ENCODE measurements around the gene KAZALD1. TPM values are rescaled to one million over a fixed set of nuclear protein-coding genes. Genes with fewer than 3 reads are reported as not detected.

Gene KAZALD1
- total RNA-seq, 1 experiment from 2014 or later = 16.0 TPM

- Histone ChIP-seq H3K9me2 (ENCODE audit: insufficient read depth) (no peaks in the 10 kb centered on the region), H3K27me3 (ENCODE audit: insufficient read depth, low read length) (no peaks in the 10 kb centered on the region), H3K4me2 (ENCODE audit: low read length) (no peak overlapping the region), H3K4me1 (ENCODE audit: control insufficient read depth in 1 of 2, insufficient read depth in 2 of 2, low read length in 2 of 2) (peaks cover 6 to 38% of the 10 kb centered on the region in 2 experiments; a peak in 3 of 4 replicates), H3K79me2 (ENCODE audit: insufficient read depth, low read length) (no peaks in the 10 kb centered on the region), H3K4me3 (replicated peaks in 1 of 2; ENCODE audit: low read depth in 1 of 2, low read length in 2 of 2) (no peak overlapping the region), H3K9ac (ENCODE audit: low read length) (no peak overlapping the region), H3K9me3 (ENCODE audit: control insufficient read depth in 1 of 2, insufficient read depth in 1 of 2, low read depth in 1 of 2, low read length in 2 of 2) (no peaks in the 10 kb centered on the region), H3K27ac (ENCODE audit: low read depth, low read length) (no peak overlapping the region), H3K36me3 (ENCODE audit: control insufficient read depth in 1 of 2, insufficient read depth in 2 of 2, low read length in 2 of 2) (no peaks in the 10 kb centered on the region), H4K20me1 (ENCODE audit: insufficient read depth) (no peaks in the 10 kb centered on the region), H2AFZ (ENCODE audit: low read depth, low read length, poor library complexity, severe bottlenecking) (no peak overlapping the region)
- ChIA-PET POLR2A (interaction anchor here (1.9 kb wide), 1 partner anchor 49 kb away, joined by 4 read pairs; no protein-coding TSS in a partner anchor), RAD21 (ENCODE audit: low non-redundant PET in 1 of 2, low total read pairs in 2 of 2, uncharacterized antibody in 2 of 2, unreplicated experiment in 2 of 2) (interaction anchor here in 1 of 2 experiments (1.9 kb wide), 1 partner anchor 49 kb away, joined by 5 read pairs; no protein-coding TSS in a partner anchor), CTCF (interaction anchor here (0.6 to 9.5 kb wide), 4 partner anchors 31 to 1243 kb away, joined by 3 to 414 read pairs (median 4); partner anchors contain the start of gene KAZALD1)
- ATAC-seq = no peak
- intact Hi-C loops (cut with micrococcal nuclease) = no loop called here
- DNase-seq (ENCODE audit: low read depth, low spot score) = no peak
- TF ChIP-seq CTCF (IDR thresholded peaks at IDR 0.05 in 2 of 3, conservative IDR thresholded peaks at IDR 0.05 in 1 of 3; ENCODE audit: borderline replicate concordance in 1 of 3, insufficient read depth in 1 of 3, low read depth in 2 of 3, low read length in 2 of 3) = no peak
- no peak for TF ChIP-seq ZFX (IDR thresholded peaks at IDR 0.05)
- no peak for TF ChIP-seq ZNF274 (IDR thresholded peaks at IDR 0.05; ENCODE audit: low read depth, low read length)
- no peak for TF ChIP-seq POLR2AphosphoS5 (IDR thresholded peaks at IDR 0.05; ENCODE audit: low read depth, low read length)
- no TSS peak for BruUV-seq (replicated peaks)
Observed at GRCh38 chr10:101092881-101093354, 31.1 kb downstream of the KAZALD1 start.

Data from HCT116 (cell line).